ENCODE data around the gene BLOC1S4. TPM values are rescaled to one million over a fixed set of nuclear protein-coding genes. Genes with fewer than 3 reads are reported as not detected.

Gene BLOC1S4
- total RNA-seq, 2 experiments from 2014 or later, result 19.4 to 21.0 TPM

GRCh38 chr4:6701371-6701770 lies 14.6 kb upstream of the BLOC1S4 start:
- Mint-ChIP-seq H3K36me3 (peaks cover 42% of the 10 kb centered on the region), H3K4me3 (no peak overlapping the region), H3K4me1 (peaks cover 43% of the 10 kb centered on the region), H3K27me3 (no peaks in the 10 kb centered on the region), H3K9me3 (no peaks in the 10 kb centered on the region), H3K27ac (no peak overlapping the region)
- DNase-seq, result peak; percentile 42

- peaks cover 43% of the 10 kb centered on the region for H3K4me1 Mint-ChIP-seq
- no peak for DNase-seq
- peaks cover 52% of the 10 kb centered on the region for H3K36me3 Mint-ChIP-seq
- H3K4me3 Mint-ChIP-seq, result no peak overlapping the region
- no peak overlapping the region for H3K27ac Mint-ChIP-seq
- no peaks in the 10 kb centered on the region for H3K27me3 Mint-ChIP-seq
- H3K9me3 Mint-ChIP-seq, result no peaks in the 10 kb centered on the region
Observed at GRCh38 chr4:6702761-6703160, 13.2 kb upstream of the BLOC1S4 start.

- peak overlapping the region; percentile 65 for H3K27ac Mint-ChIP-seq
- H3K27me3 Mint-ChIP-seq, result no peaks in the 10 kb centered on the region
- no peaks in the 10 kb centered on the region for H3K9me3 Mint-ChIP-seq
- peaks cover 51% of the 10 kb centered on the region for H3K4me1 Mint-ChIP-seq
- DNase-seq, result no peak
- H3K4me3 Mint-ChIP-seq, result no peak overlapping the region
- peaks cover 61% of the 10 kb centered on the region for H3K36me3 Mint-ChIP-seq
Observed at GRCh38 chr4:6703786-6704185, 12.2 kb upstream of the BLOC1S4 start.

GRCh38 chr4:6705646-6706045 lies 10.3 kb upstream of the BLOC1S4 start:
- H3K27ac Mint-ChIP-seq, result peak overlapping the region; percentile 65
- DNase-seq, result no peak
- H3K4me3 Mint-ChIP-seq, result peak overlapping the region; percentile 20
- H3K9me3 Mint-ChIP-seq, result peaks cover under 1% of the 10 kb centered on the region
- no peaks in the 10 kb centered on the region for H3K27me3 Mint-ChIP-seq
- H3K4me1 Mint-ChIP-seq, result peaks cover 52% of the 10 kb centered on the region
- H3K36me3 Mint-ChIP-seq, result peaks cover 59% of the 10 kb centered on the region

GRCh38 chr4:6706173-6706572 lies 9.8 kb upstream of the BLOC1S4 start:
- Mint-ChIP-seq H3K36me3 (peaks cover 59% of the 10 kb centered on the region), H3K9me3 (peaks cover 5% of the 10 kb centered on the region), H3K4me1 (peaks cover 56% of the 10 kb centered on the region), H3K27ac (peak overlapping the region; percentile 65), H3K27me3 (no peaks in the 10 kb centered on the region), H3K4me3 (peak overlapping the region; percentile 43)
- DNase-seq, result no peak

- Mint-ChIP-seq H3K36me3 (peaks cover 42% of the 10 kb centered on the region), H3K9me3 (peaks cover 6% of the 10 kb centered on the region), H3K4me1 (peaks cover 47% of the 10 kb centered on the region), H3K4me3 (peak within 1 kb of the TSS; percentile 99), H3K27ac (peak within 1 kb of the TSS; percentile 93), H3K27me3 (no peaks in the 10 kb centered on the region)
- peak; percentile 97 for DNase-seq
Observed at GRCh38 chr4:6709230-6710114, 6.5 kb upstream of the BLOC1S4 start, which contains the start of gene MRFAP1L1. Gene MRFAP1L1, minus strand, starts transcription at chr4:6709865. Its CDS starts 236 bp downstream, at chr4:6709629.

- peaks cover 41% of the 10 kb centered on the region for H3K4me1 Mint-ChIP-seq
- no peaks in the 10 kb centered on the region for H3K27me3 Mint-ChIP-seq
- no peak for DNase-seq
- peaks cover 6% of the 10 kb centered on the region for H3K9me3 Mint-ChIP-seq
- H3K27ac Mint-ChIP-seq, result peak overlapping the region; percentile 70
- peaks cover 35% of the 10 kb centered on the region for H3K36me3 Mint-ChIP-seq
- H3K4me3 Mint-ChIP-seq, result peak overlapping the region; percentile 99
Observed at GRCh38 chr4:6710282-6710681, 5.7 kb upstream of the BLOC1S4 start.

- Mint-ChIP-seq H3K9me3 (peaks cover 6% of the 10 kb centered on the region), H3K4me1 (peaks cover 40% of the 10 kb centered on the region), H3K27me3 (no peaks in the 10 kb centered on the region), H3K27ac (no peak overlapping the region), H3K36me3 (peaks cover 29% of the 10 kb centered on the region), H3K4me3 (no peak overlapping the region)
- DNase-seq, result no peak
Observed at GRCh38 chr4:6710996-6711395, 5.0 kb upstream of the BLOC1S4 start.

- no peak for DNase-seq
- H3K27ac Mint-ChIP-seq, result no peak overlapping the region
- peaks cover 6% of the 10 kb centered on the region for H3K9me3 Mint-ChIP-seq
- peak overlapping the region; percentile 23 for H3K4me3 Mint-ChIP-seq
- H3K36me3 Mint-ChIP-seq, result peaks cover 7% of the 10 kb centered on the region
- peaks cover 29% of the 10 kb centered on the region for H3K4me1 Mint-ChIP-seq
- no peaks in the 10 kb centered on the region for H3K27me3 Mint-ChIP-seq
Observed at GRCh38 chr4:6714954-6715353, 1.0 kb upstream of the BLOC1S4 start.

GRCh38 chr4:6715704-6716017 lies 313 bp upstream of the BLOC1S4 start:
- Mint-ChIP-seq H3K4me1 (peaks cover 29% of the 10 kb centered on the region), H3K36me3 (peaks cover 7% of the 10 kb centered on the region), H3K27ac (peak overlapping the region; percentile 92), H3K27me3 (no peaks in the 10 kb centered on the region), H3K4me3 (peak overlapping the region; percentile 92), H3K9me3 (peaks cover 6% of the 10 kb centered on the region)
- DNase-seq, result no peak

- H3K27me3 Mint-ChIP-seq, result no peaks in the 10 kb centered on the region
- DNase-seq, result no peak
- H3K9me3 Mint-ChIP-seq, result peaks cover 1% of the 10 kb centered on the region
- peak overlapping the region; percentile 92 for H3K4me3 Mint-ChIP-seq
- H3K36me3 Mint-ChIP-seq, result peaks cover 4% of the 10 kb centered on the region
- peak overlapping the region; percentile 92 for H3K27ac Mint-ChIP-seq
- H3K4me1 Mint-ChIP-seq, result peaks cover 25% of the 10 kb centered on the region
Observed at GRCh38 chr4:6716958-6717655, 1.1 kb downstream of the BLOC1S4 start.

- Mint-ChIP-seq H3K27ac (peak overlapping the region; percentile 52), H3K9me3 (no peaks in the 10 kb centered on the region), H3K4me3 (no peak overlapping the region)
Observed at GRCh38 chr4:6718932-6719610, 3.1 kb downstream of the BLOC1S4 start.

GRCh38 chr4:6719611-6720179 lies 3.7 kb downstream of the BLOC1S4 start:
- H3K27me3 Mint-ChIP-seq, result no peaks in the 10 kb centered on the region
- no peak overlapping the region for H3K4me3 Mint-ChIP-seq
- H3K27ac Mint-ChIP-seq, result no peak overlapping the region
- H3K4me1 Mint-ChIP-seq, result peaks cover 25% of the 10 kb centered on the region
- no peak for DNase-seq
- H3K36me3 Mint-ChIP-seq, result peaks cover 4% of the 10 kb centered on the region
- H3K9me3 Mint-ChIP-seq, result no peaks in the 10 kb centered on the region

More at GRCh38 chr4:6718932-6719610, 3.1 kb downstream of the BLOC1S4 start:
- no peak for DNase-seq
- H3K36me3 Mint-ChIP-seq, result peaks cover 4% of the 10 kb centered on the region
- peaks cover 25% of the 10 kb centered on the region for H3K4me1 Mint-ChIP-seq
- no peaks in the 10 kb centered on the region for H3K27me3 Mint-ChIP-seq

- H3K4me1 Mint-ChIP-seq, result peaks cover 24% of the 10 kb centered on the region
- no peak overlapping the region for H3K4me3 Mint-ChIP-seq
- peaks cover 4% of the 10 kb centered on the region for H3K36me3 Mint-ChIP-seq
- H3K27me3 Mint-ChIP-seq, result no peaks in the 10 kb centered on the region
- H3K9me3 Mint-ChIP-seq, result no peaks in the 10 kb centered on the region
- H3K27ac Mint-ChIP-seq, result no peak overlapping the region
- DNase-seq, result peak; percentile 82
Observed at GRCh38 chr4:6720202-6720699, 4.3 kb downstream of the BLOC1S4 start.
